Kidney (tissue), 14 donors: ENCODE data around the gene CNOT9. TPM values are rescaled to one million over a fixed set of nuclear protein-coding genes. Genes with fewer than 3 reads are reported as not detected.

Experiments used
- DNase-seq, 5 donors: peaks; one replicate each; pipeline ENCODE4 v3.0.0-alpha.2; 2013 to 2020
- FAIRE-seq: peaks from 2 replicates; lab custom pipeline; 2012; peaks lifted over from hg19 to GRCh38; lab: Jason Lieb, UNC
- H3K27ac ChIP-seq, 2 donors: one replicate each; pipeline ENCODE4 v1.7.0; 2013; ENCODE audit warnings: low read depth in 2 of 2, low read length in 2 of 2, inconsistent platforms in 1 of 2
- H3K27me3 ChIP-seq: one replicate; pipeline ENCODE4 v1.7.1; 2013; ENCODE audit warnings: low read length, inconsistent platforms; ENCODE audit not compliant: control insufficient read depth, insufficient read depth
- H3K36me3 ChIP-seq, 3 donors: one replicate each; pipeline versions ENCODE4 v1.7.0 to v1.7.1; 2013; ENCODE audit warnings: low read length in 3 of 3, control low read depth in 1 of 3, inconsistent platforms in 1 of 3; ENCODE audit not compliant: insufficient read depth in 3 of 3, control insufficient read depth in 2 of 3
- H3K4me1 ChIP-seq, 3 donors: one replicate each; pipeline versions ENCODE4 v1.7.0 to v1.7.1; 2013; ENCODE audit warnings: low read length in 3 of 3, inconsistent platforms in 1 of 3, low read depth in 1 of 3; ENCODE audit not compliant: control insufficient read depth in 2 of 3, insufficient read depth in 2 of 3
- H3K4me3 ChIP-seq, 3 donors: one replicate each; pipeline versions ENCODE4 v1.7.0 to v1.8.1; 2013; ENCODE audit warnings: low read length in 3 of 3, control low read depth in 1 of 3, inconsistent platforms in 1 of 3
- H3K9ac ChIP-seq, 3 donors: one replicate each; pipeline versions ENCODE4 v1.7.0 to v1.7.1; 2013; ENCODE audit warnings: low read length in 3 of 3, control low read depth in 1 of 3, inconsistent platforms in 1 of 3
- H3K9me3 ChIP-seq, 3 donors: one replicate each; pipeline versions ENCODE4 v1.7.0 to v1.7.1; 2013; ENCODE audit warnings: low read length in 3 of 3, control low read depth in 1 of 3, inconsistent platforms in 1 of 3; ENCODE audit not compliant: control insufficient read depth in 2 of 3, insufficient read depth in 1 of 3
- intact Hi-C: fragments of 100-400 bp; cut with DNase I; formaldehyde crosslinking; loops from one replicate; pipeline ENCODE4 v1.11.1; 2022
- polyA plus RNA-seq: library from polyadenylated mRNA; stranded (reverse); fragments of 350-450 nt; fragmentation: Illumina TruSeq; extraction: RNeasy Lipid Tissue Mini Kit (QIAGEN cat#74804); gene quantifications from one replicate; pipeline ENCODE4 v1.2.3, GENCODE V29; 2014; ENCODE audit warnings: low read depth, low replicate concordance; ENCODE audit not compliant: insufficient read depth
- total RNA-seq: library from RNA; stranded (reverse); fragmentation: NEBNext Ultra II Directional; extraction: Animal tissue kit (Norgen Biotek cat#: 25700); gene quantifications from one replicate; pipeline ENCODE4 v1.2.1, GENCODE V29; 2021
- TF ChIP-seq, protein P1 (sequence below): IDR thresholded peaks from 3 replicates; pipeline ENCODE4 v1.5.1; 2012; ENCODE audit warnings: mild to moderate bottlenecking, moderate library complexity, borderline replicate concordance; ENCODE audit not compliant: insufficient read depth; ENCODE audit errors: extremely low read depth
- donor health status: control.
- donor health status: control.
- donor health status: control.
- donor health status: control.
- donor health status: control.
- donor health status: DM: yes; HTN: yes; CAD: no.
- donor health status: Normal renal cell carcinoma (clear cell type).

CNOT9 gene
- total and polyA plus RNA-seq, 2 donors from 2014 or later = 12.6 to 35.8 TPM

DNA sequence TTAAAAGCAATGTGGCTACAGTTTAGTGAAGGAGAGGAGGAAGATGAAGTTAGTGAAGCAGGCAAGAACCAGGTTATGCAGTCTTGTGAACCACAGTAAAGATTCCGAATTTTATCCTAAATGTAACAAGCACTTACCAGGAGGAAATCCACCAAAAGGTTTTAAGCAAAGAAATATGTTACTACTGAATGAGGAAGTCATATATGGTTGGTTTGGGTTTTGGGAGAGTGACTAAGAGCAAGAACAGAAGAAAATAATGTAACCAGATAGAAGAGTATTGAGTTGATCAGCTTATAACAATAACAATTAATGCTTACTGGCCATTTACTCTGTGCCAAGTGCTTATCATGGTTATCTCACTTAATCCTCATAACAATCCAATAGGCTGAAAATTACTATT, 2.3 kb upstream of the CNOT9 start:
- DNase-seq (no peak), FAIRE-seq (no peak)
- TF ChIP-seq, protein P1, sequence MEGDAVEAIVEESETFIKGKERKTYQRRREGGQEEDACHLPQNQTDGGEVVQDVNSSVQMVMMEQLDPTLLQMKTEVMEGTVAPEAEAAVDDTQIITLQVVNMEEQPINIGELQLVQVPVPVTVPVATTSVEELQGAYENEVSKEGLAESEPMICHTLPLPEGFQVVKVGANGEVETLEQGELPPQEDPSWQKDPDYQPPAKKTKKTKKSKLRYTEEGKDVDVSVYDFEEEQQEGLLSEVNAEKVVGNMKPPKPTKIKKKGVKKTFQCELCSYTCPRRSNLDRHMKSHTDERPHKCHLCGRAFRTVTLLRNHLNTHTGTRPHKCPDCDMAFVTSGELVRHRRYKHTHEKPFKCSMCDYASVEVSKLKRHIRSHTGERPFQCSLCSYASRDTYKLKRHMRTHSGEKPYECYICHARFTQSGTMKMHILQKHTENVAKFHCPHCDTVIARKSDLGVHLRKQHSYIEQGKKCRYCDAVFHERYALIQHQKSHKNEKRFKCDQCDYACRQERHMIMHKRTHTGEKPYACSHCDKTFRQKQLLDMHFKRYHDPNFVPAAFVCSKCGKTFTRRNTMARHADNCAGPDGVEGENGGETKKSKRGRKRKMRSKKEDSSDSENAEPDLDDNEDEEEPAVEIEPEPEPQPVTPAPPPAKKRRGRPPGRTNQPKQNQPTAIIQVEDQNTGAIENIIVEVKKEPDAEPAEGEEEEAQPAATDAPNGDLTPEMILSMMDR = no peak
- no peak overlapping the region for H3K4me3 ChIP-seq
- no peak overlapping the region for H3K9ac ChIP-seq
- intact Hi-C loops = no loop called here
- H3K36me3 ChIP-seq = no peaks in the 10 kb centered on the region
- H3K4me1 ChIP-seq = peaks cover 7 to 20% (median 14%) of the 10 kb centered on the region in 3 donors
- no peaks in the 10 kb centered on the region for H3K9me3 ChIP-seq
- H3K27ac ChIP-seq = no peak overlapping the region
- H3K27me3 ChIP-seq = no peaks in the 10 kb centered on the region

DNA sequence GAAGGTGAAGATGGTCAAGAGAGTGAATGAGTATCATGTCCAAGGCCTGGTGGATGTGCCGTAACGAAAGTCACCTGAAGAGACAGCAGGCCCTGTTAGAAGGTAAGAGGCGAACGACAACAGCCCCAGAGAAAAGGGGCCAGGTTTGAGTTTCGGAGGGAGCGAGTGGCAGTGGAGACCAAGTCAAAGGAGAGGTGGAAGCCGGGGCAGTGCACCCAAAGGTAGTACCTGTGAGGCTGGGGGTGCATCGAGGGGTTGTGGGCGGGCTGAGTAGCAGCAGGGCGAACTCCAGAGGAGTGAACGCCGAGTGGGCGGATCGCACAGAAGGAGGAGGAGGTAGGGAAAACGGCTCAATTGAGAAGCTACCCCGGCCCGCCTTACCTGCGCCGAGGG, 846 bp upstream of the CNOT9 start:
- Histone ChIP-seq H3K9ac (peak overlapping the region; percentile 48 to 86 (median 60)), H3K9me3 (no peaks in the 10 kb centered on the region), H3K27ac (peak overlapping the region; percentile 93 to 95), H3K4me3 (peak overlapping the region; percentile 79 to 82 (median 80)), H3K27me3 (no peaks in the 10 kb centered on the region), H3K4me1 (peaks cover 7 to 20% (median 14%) of the 10 kb centered on the region in 3 donors), H3K36me3 (peaks cover 0 to 3% (median 0%) of the 10 kb centered on the region in 3 donors)
- FAIRE-seq (no peak), DNase-seq (no peak)
- TF ChIP-seq, protein P1 = no peak
- intact Hi-C loops = no loop called here

DNA sequence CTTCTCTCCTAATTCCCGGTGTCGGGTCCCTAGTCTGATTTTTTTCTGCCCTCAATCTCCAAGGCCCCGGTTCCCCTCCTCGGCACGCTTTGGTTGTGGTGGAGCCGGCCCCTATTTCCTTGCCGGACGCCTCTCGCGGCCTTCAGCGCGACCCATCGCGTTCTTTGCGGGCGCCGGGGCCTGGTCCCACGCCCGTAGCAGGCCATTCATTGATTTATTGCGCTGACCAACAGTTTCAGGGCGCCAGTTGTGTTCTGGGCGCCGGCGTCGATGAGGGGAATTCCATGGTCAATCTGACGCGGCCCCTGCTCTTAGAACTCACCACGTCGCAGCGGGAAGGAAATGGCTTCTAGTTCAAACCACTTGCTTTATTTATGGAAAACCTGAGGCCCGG, 396 bp downstream of the CNOT9 start:
- TF ChIP-seq, protein P1 = no peak
- DNase-seq (peak in 3 of 5 donors; percentile 66 to 85 (median 79)), FAIRE-seq (no peak)
- no peaks in the 10 kb centered on the region for H3K27me3 ChIP-seq
- H3K36me3 ChIP-seq = peaks cover 0 to 3% (median 0%) of the 10 kb centered on the region in 3 donors
- intact Hi-C loops = no loop called here
- no peaks in the 10 kb centered on the region for H3K9me3 ChIP-seq
- H3K9ac ChIP-seq = peak overlapping the region; percentile 75 to 94 (median 79)
- H3K4me1 ChIP-seq = peaks cover 7 to 20% (median 14%) of the 10 kb centered on the region in 3 donors
- H3K4me3 ChIP-seq = peak overlapping the region; percentile 79 to 92 (median 83)
- H3K27ac ChIP-seq = peak overlapping the region; percentile 95 to 97
